ENCODE results near the gene FURIN. TPM values are rescaled to one million over a fixed set of nuclear protein-coding genes. Genes with fewer than 3 reads are reported as not detected.

The FURIN gene
- total and polyA plus RNA-seq, 9 of the 15 experiments (the other 6 are each of a cell fraction or from before 2014, with no cell fraction given), result 0.92 to 99.9 (median 34.8) TPM

DNA sequence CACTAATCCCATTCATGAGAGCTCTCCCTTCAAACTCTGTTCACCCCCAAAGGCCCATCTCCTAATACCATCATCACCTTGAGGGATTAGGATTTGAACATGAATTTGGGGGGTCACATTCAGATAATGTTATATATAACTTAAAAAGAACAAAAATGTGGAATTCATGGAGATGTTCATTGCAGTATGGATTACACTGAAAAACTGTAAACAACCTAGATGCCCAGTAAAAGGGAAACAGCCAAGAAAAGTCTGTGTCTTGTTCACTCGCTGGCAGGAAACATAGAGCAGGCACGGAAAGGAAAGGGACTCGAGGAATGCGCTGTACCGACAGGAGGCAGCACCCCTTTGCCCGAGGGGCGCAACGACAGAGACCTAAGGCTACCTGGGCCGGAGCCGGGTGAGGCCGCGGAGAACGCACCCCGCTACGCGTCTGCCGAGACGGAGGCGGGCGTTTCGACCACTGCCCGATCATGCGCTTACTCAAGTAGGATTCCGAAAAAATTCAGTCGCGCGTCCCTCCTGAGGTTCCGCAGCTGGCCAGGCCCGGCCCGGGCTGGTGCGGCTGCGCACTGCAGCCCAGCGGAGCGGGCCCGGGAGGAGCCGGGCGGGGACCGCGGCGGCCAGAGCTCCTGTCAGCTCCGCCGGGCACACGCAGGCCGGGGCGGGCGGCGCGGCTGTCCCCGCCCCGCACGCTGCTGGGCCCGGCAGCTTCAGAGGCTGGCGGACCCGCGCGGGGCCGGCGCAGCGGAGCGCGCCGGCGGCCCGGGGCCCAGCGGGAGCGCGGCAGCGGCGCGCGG, 33.9 kb downstream of the FURIN start (continued):
- no peak for TF ChIP-seq FOXO4 (CRISPR knock-in tag; IDR thresholded peaks at IDR 0.05)
- peak; percentile 73 for TF ChIP-seq POLR2A (conservative IDR thresholded peaks at IDR 0.05)
- no peak for TF ChIP-seq POLR3G (IDR thresholded peaks at IDR 0.05; ENCODE audit: extremely low read depth, insufficient read length, insufficient replicate concordance)
- TF ChIP-seq ZBTB9 (CRISPR knock-in tag; IDR thresholded peaks at IDR 0.05), result no peak
- no peak for TF ChIP-seq ATF1 (CRISPR knock-in tag; IDR thresholded peaks at IDR 0.05)
- peak; percentile 64 for TF ChIP-seq ATF1 (tag; IDR thresholded peaks at IDR 0.05)
- TF ChIP-seq, protein P1, sequence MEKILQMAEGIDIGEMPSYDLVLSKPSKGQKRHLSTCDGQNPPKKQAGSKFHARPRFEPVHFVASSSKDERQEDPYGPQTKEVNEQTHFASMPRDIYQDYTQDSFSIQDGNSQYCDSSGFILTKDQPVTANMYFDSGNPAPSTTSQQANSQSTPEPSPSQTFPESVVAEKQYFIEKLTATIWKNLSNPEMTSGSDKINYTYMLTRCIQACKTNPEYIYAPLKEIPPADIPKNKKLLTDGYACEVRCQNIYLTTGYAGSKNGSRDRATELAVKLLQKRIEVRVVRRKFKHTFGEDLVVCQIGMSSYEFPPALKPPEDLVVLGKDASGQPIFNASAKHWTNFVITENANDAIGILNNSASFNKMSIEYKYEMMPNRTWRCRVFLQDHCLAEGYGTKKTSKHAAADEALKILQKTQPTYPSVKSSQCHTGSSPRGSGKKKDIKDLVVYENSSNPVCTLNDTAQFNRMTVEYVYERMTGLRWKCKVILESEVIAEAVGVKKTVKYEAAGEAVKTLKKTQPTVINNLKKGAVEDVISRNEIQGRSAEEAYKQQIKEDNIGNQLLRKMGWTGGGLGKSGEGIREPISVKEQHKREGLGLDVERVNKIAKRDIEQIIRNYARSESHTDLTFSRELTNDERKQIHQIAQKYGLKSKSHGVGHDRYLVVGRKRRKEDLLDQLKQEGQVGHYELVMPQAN (IDR thresholded peaks at IDR 0.05; ENCODE audit: borderline replicate concordance), result peak; percentile 71; the same call in 1 of the 2 replicates
- no peak for TF ChIP-seq CHD2 (IDR thresholded peaks at IDR 0.05; ENCODE audit: low read depth, low read length)
- TF ChIP-seq, protein P2, sequence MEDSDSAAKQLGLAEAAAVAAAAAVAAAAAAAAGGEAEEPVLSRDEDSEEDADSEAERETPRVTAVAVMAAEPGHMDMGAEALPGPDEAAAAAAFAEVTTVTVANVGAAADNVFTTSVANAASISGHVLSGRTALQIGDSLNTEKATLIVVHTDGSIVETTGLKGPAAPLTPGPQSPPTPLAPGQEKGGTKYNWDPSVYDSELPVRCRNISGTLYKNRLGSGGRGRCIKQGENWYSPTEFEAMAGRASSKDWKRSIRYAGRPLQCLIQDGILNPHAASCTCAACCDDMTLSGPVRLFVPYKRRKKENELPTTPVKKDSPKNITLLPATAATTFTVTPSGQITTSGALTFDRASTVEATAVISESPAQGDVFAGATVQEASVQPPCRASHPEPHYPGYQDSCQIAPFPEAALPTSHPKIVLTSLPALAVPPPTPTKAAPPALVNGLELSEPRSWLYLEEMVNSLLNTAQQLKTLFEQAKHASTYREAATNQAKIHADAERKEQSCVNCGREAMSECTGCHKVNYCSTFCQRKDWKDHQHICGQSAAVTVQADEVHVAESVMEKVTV (CRISPR knock-in tag; IDR thresholded peaks at IDR 0.05), result 0 out of 2 replicates have a peak, but pooled peaks have one; percentile 6
- TF ChIP-seq, protein P3, sequence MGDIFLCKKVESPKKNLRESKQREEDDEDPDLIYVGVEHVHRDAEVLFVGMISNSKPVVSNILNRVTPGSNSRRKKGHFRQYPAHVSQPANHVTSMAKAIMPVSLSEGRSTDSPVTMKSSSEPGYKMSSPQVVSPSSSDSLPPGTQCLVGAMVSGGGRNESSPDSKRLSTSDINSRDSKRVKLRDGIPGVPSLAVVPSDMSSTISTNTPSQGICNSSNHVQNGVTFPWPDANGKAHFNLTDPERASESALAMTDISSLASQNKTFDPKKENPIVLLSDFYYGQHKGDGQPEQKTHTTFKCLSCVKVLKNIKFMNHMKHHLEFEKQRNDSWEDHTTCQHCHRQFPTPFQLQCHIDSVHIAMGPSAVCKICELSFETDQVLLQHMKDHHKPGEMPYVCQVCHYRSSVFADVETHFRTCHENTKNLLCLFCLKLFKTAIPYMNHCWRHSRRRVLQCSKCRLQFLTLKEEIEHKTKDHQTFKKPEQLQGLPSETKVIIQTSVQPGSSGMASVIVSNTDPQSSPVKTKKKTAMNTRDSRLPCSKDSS (IDR thresholded peaks at IDR 0.05; ENCODE audit: low read depth, partially characterized antibody), result no peak
- TF ChIP-seq RBM25 (IDR thresholded peaks at IDR 0.05; ENCODE audit: low read depth, low read length, severe bottlenecking), result no peak
- peak; percentile 27 to 73; a peak in 3 of 4 replicates for TF ChIP-seq TEAD1 (CRISPR knock-in tag; IDR thresholded peaks at IDR 0.05)
- peak; percentile 45 for TF ChIP-seq CCNT2 (IDR thresholded peaks at IDR 0.05; ENCODE audit: borderline replicate concordance, extremely low read depth, insufficient read length, low read depth, low read length)
- TF ChIP-seq SRF (CRISPR knock-in tag; IDR thresholded peaks at IDR 0.05), result no peak
- TF ChIP-seq ZNF431 (CRISPR knock-in tag; IDR thresholded peaks at IDR 0.05), result no peak

Measured in K562 (cell line).